HG03280 (cell line): ENCODE results near the gene TMEM272.

ENCODE experiments used
- ATAC-seq: cut with Tn5 transposase; IDR thresholded peaks from one replicate; pipeline ENCODE4 v1.9.1; 2021; ENCODE audit warnings: mild to moderate bottlenecking, moderate library complexity; ENCODE audit not compliant: unreplicated experiment

TMEM272 gene

DNA sequence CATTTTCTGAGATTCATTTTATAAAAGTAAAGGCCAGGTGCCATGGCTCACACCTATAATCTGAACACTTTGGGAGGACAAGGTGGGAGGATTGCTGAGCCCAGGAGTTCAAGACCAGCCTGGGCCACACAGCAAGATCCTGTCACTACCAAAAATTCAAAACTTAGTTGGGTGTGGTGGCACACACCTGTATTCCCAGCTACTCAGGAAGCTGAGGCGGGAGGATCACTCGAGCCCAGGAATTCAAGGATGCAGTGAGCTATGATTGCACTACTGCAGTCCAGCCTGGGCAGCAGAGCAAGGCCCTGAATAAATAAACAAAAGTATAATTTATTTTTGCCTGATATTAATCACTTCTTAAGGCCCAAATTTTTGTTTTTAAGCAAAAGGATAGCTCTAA lies 81.5 kb downstream of the TMEM272 start:
- ATAC-seq, result no peak
